Measurements from ENCODE around the gene PLCH2.

The PLCH2 gene

DNA sequence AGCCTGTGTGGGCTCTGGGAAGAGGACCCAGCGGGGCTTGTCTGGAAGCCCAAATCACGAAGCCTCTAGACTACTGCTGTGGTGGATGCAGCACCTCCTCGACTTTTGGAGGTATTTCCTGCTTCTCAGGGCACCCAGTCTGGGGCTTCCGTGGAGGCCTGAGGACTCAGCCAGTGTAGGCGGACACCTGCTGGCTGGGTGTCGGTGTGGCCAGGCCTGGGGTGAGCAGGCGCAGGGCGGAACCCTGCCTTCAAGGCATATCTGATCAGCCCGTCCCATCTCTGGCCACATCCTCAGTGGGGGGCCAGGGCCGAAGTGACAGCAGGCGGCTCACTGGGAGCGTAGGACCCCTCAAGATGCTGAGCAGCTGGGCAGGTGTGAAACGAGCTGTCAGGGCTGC is 6.9 kb downstream of the PLCH2 start:
- Mint-ChIP-seq H3K27ac (no peak overlapping the region), H3K4me3 (no peak overlapping the region), H3K27me3 (no peaks in the 10 kb centered on the region), H3K9me3 (peaks cover 5% of the 10 kb centered on the region), H3K4me1 (ENCODE audit: low read depth) (no peaks in the 10 kb centered on the region), H3K36me3 (ENCODE audit: low read depth) (no peaks in the 10 kb centered on the region)
- intact Hi-C loops (cut with micrococcal nuclease) = no loop called here

DNA sequence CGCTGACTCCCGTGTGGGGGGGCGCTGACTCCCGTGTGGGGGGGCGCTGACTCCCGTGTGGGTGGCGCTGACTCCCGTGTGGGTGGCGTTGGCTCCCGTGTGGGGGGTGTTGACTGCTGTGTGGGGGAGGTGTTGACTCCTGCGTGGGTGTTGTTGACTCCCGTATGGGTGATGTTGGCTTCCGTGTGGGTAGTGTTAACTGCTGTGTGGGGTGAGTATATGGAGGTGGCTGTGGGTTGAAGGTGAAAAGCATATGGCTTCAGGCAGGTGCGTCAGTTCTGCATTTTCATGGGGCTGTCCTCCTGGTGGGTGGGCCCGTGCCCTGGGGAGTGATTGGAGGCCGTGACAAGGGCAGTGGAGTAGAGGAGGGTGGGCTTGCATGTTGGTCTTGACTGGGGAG is 7.9 kb downstream of the PLCH2 start:
- H3K27me3 Mint-ChIP-seq = no peaks in the 10 kb centered on the region
- intact Hi-C loops (cut with micrococcal nuclease) = no loop called here
- H3K27ac Mint-ChIP-seq = no peak overlapping the region
- no peaks in the 10 kb centered on the region for H3K36me3 Mint-ChIP-seq (ENCODE audit: low read depth)
- H3K9me3 Mint-ChIP-seq = peaks cover 14% of the 10 kb centered on the region
- H3K4me3 Mint-ChIP-seq = no peak overlapping the region
- no peaks in the 10 kb centered on the region for H3K4me1 Mint-ChIP-seq (ENCODE audit: low read depth)

DNA sequence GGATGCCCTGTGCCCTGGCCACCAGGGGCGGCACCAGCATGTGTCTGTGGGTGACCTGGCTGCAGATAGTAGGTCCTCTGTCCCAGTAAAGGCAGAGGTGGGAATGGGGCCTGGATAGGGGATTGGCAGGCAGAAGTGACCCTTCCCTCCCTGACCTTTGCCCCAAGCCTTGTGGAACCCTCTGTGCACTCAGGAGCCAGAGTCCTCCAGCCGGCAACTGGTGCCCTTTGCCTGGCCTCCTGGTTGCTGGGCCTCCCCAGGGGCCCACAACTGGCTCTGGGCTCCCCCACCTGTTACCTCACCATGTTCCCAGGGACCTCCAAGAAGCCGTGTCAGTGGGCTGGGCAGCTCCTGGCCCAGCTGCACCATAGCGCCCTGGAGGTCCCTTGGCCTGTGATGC is 10.0 kb downstream of the PLCH2 start:
- Mint-ChIP-seq H3K27ac (no peak overlapping the region), H3K9me3 (peaks cover 17% of the 10 kb centered on the region), H3K4me3 (no peak overlapping the region), H3K36me3 (ENCODE audit: low read depth) (no peaks in the 10 kb centered on the region), H3K4me1 (ENCODE audit: low read depth) (no peaks in the 10 kb centered on the region), H3K27me3 (no peaks in the 10 kb centered on the region)
- intact Hi-C loops (cut with micrococcal nuclease) = no loop called here

DNA sequence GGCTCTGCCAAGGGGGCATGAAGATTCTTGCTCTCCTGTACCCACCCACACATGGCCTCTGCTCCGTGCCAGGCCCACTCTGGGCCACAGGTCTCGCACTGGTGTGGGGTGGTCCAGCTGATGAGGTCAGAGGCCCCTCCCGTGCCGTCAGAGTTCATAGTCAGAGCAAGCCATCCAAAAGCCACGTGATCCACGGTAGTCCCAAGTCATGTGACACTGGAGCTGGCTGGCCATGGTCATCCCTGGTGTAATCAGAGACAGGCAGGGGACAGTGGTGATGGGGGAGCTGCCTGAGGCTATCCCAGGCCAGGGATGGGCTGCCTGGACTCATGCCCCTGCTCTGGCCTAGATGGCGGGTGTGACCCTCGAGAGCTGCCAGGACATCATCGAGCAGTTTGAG is 10.5 kb downstream of the PLCH2 start:
- intact Hi-C loops (cut with micrococcal nuclease) = no loop called here
- H3K27ac Mint-ChIP-seq = no peak overlapping the region
- no peaks in the 10 kb centered on the region for H3K36me3 Mint-ChIP-seq (ENCODE audit: low read depth)
- peaks cover 17% of the 10 kb centered on the region for H3K9me3 Mint-ChIP-seq
- H3K4me3 Mint-ChIP-seq = no peak overlapping the region
- H3K27me3 Mint-ChIP-seq = no peaks in the 10 kb centered on the region
- no peaks in the 10 kb centered on the region for H3K4me1 Mint-ChIP-seq (ENCODE audit: low read depth)

DNA sequence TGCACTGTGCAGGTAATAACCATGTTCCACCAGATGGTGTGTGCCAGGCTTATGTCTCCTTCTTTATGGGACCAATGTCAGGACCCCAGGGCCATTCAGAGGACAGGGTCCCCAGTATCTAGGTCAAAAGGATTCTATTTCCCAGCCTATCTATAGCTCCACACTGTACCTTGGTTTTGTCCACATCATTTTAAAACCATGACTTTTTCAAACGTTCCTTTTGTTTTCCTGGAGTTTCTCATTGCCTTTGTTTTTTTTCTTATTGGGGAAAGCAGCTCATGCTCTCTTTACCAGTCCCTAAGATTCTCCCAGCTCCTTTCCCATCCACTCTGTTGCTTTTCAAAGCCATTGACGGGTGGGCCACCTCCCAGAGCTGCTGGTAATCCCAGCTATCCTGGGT is 12.6 kb downstream of the PLCH2 start:
- intact Hi-C loops (cut with micrococcal nuclease) = no loop called here
- Mint-ChIP-seq H3K4me1 (ENCODE audit: low read depth) (no peaks in the 10 kb centered on the region), H3K9me3 (peaks cover 17% of the 10 kb centered on the region), H3K27me3 (peaks cover 3% of the 10 kb centered on the region), H3K27ac (no peak overlapping the region), H3K4me3 (no peak overlapping the region), H3K36me3 (ENCODE audit: low read depth) (no peaks in the 10 kb centered on the region)

DNA sequence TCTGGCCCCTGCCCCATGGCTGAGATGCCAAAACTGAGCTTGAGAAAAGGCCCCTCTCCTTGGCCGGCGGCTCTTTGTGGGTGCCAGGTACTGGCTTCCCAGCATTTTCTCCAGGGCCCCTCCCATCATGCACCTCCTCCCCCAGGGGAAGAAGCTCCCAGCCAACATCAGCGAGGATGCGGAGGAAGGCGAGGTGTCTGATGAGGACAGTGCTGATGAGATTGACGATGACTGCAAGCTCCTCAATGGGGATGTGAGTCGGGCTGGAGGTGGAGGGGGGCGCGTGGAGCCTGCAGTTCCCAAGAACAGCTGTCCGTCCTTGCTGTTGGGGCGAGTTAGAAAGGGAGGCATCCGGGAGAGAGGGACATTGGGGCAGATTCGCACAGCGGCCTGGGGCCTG is 13.5 kb downstream of the PLCH2 start:
- intact Hi-C loops (cut with micrococcal nuclease) = no loop called here
- Mint-ChIP-seq H3K4me1 (ENCODE audit: low read depth) (no peaks in the 10 kb centered on the region), H3K27ac (no peak overlapping the region), H3K4me3 (no peak overlapping the region), H3K36me3 (ENCODE audit: low read depth) (no peaks in the 10 kb centered on the region), H3K27me3 (peaks cover 7% of the 10 kb centered on the region), H3K9me3 (peaks cover 17% of the 10 kb centered on the region)

DNA sequence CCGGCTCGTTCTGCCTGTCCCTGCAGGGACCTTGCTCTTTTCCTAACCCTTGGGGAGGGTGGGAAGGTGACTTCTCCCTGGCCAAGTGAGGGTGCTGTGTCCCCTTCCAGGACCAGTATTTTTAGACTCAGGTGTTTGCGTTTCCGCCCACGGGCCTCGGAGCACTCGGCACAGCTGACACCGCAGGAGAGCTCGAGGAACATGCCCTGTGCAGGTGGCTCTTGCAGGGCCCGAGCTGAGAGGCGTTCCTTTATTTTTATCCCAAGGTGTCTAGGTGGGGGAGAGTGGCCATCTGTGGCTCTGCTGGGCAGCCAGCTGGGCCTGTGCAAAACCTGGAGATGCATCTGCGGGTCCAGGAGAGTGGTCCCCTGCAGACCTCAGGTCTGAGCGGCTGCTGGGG is 16.0 kb downstream of the PLCH2 start:
- Mint-ChIP-seq H3K4me1 (ENCODE audit: low read depth) (no peaks in the 10 kb centered on the region), H3K4me3 (no peak overlapping the region), H3K36me3 (ENCODE audit: low read depth) (no peaks in the 10 kb centered on the region), H3K27ac (no peak overlapping the region), H3K27me3 (peaks cover 7% of the 10 kb centered on the region), H3K9me3 (peaks cover 17% of the 10 kb centered on the region)
- intact Hi-C loops (cut with micrococcal nuclease) = no loop called here

DNA sequence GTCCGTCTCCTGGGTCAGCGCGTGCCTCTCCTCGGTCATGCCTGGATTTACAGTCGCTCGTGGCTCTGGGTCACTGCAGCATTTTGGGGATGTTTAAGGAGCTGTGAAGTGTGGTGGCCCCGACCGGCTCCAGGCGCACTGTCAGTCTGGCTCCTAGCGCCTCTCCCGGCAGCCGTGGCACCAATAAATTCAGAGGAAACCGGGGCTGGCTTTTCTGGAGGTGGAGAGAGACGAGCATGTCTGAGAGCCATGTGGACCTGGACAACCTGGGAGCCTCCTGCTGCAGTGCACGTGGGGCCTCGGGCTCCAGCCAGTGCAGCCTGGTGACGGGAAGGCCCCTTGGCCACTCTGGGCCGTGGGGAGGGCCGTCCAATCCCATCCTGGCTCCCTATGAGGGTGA is 17.1 kb downstream of the PLCH2 start:
- Mint-ChIP-seq H3K27ac (no peak overlapping the region), H3K36me3 (ENCODE audit: low read depth) (no peaks in the 10 kb centered on the region), H3K4me1 (ENCODE audit: low read depth) (no peaks in the 10 kb centered on the region), H3K27me3 (peaks cover 7% of the 10 kb centered on the region), H3K4me3 (no peak overlapping the region), H3K9me3 (peaks cover 10% of the 10 kb centered on the region)
- intact Hi-C loops (cut with micrococcal nuclease) = no loop called here

DNA sequence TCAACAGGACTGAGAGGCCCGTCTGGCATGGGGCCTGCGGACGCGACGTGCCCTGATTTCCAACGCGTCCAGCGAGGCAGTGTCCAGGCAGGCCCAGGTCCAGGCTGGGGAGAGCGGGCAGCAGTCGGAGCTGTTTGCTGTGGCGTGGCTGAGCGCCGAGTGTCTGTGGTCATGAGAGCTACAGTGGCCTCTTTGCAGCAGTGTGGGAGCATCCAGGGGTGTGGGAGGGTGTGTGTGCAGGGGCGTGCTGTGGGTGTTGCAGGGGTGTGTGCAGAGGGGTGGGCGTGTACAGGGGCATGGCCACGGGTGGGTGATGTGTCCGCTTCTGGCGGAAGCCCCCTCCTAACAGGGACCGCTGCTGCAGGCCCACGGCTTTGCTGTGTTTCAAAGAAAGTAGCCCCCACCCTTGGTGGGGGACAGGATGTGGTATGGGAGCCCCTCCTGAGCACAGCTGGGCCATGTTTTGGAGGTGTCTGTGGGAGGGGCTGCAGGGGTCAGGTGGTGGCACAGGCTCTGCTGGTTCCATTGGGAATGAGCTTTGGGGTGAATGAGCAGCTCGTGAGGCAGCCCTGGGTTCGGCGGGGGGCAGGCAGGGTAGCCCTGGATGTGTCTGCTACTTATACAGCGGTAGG is 17.7 kb downstream of the PLCH2 start:
- Mint-ChIP-seq H3K4me1 (ENCODE audit: low read depth) (no peaks in the 10 kb centered on the region), H3K9me3 (peaks cover 5% of the 10 kb centered on the region), H3K36me3 (ENCODE audit: low read depth) (no peaks in the 10 kb centered on the region), H3K27me3 (peaks cover 7% of the 10 kb centered on the region), H3K4me3 (no peak overlapping the region), H3K27ac (no peak overlapping the region)
- intact Hi-C loops (cut with micrococcal nuclease) = no loop called here

DNA sequence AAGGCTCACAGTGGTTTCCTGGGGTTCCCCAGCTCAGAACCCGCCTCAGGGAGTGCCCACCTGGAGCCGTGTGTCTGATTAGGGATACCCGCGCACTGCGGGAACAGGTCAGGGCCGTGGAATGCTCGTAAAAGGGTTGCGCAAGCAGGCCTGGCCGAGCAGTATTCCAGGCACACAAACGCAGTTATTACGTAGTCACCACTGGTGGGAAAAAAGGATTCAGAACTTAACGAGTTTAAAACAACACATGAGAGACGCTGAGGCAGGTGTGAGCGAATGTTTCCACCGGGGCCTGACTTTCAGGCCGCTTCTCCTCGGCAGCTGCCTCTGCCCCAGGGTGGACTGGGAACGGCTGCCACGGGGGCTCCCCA is 18.2 kb downstream of the PLCH2 start:
- Mint-ChIP-seq H3K36me3 (ENCODE audit: low read depth) (no peaks in the 10 kb centered on the region), H3K4me1 (ENCODE audit: low read depth) (no peaks in the 10 kb centered on the region), H3K4me3 (no peak overlapping the region), H3K27ac (no peak overlapping the region), H3K27me3 (peaks cover 7% of the 10 kb centered on the region), H3K9me3 (no peaks in the 10 kb centered on the region)
- intact Hi-C loops (cut with micrococcal nuclease) = no loop called here

DNA sequence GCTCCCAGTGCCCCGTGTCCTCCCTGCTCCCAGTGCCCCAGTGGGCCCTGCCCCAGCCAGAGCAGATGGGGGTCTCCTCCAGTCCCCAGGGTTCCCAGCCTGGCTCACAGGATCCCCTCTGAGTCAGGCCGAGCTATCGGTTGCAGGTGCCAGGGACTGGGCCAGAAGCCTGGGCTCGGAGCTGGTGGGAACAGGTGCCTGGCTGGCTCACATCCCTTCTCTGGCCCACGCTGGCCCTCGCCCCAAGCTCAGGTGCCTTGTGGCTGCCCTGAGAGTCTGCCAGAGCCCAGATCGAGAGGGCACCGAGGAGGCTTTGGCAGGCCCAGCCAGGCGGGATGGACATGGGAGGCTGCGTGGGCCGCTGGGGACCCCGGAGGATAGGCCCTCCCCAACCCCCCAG is 18.9 kb downstream of the PLCH2 start:
- Mint-ChIP-seq H3K4me3 (no peak overlapping the region), H3K9me3 (no peaks in the 10 kb centered on the region), H3K27me3 (peaks cover 7% of the 10 kb centered on the region), H3K4me1 (ENCODE audit: low read depth) (peaks cover 5% of the 10 kb centered on the region), H3K27ac (no peak overlapping the region), H3K36me3 (ENCODE audit: low read depth) (no peaks in the 10 kb centered on the region)
- intact Hi-C loops (cut with micrococcal nuclease) = no loop called here

DNA sequence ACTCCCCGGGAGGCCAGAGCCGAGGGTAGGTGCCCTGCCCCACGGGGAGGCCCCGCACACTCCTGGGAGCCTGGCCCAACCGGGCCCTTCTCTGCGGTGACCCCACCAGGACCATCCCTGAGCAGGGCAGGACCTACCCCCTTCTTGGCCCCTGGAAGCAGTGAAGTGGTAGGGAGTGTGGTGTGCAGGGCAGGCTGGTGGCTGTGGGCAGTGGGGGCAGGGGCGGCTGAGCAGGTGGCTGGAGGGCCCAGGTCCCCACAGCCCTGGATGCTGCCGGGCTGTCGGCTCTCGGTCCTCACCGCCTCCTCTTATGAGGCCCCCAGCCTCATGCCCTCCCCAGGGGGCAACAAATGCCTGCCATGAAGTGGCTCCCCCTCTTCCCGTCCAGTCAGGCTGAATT is 19.5 kb downstream of the PLCH2 start:
- no peaks in the 10 kb centered on the region for H3K36me3 Mint-ChIP-seq (ENCODE audit: low read depth)
- no peak overlapping the region for H3K27ac Mint-ChIP-seq
- H3K4me1 Mint-ChIP-seq (ENCODE audit: low read depth) = peaks cover 10% of the 10 kb centered on the region
- H3K9me3 Mint-ChIP-seq = no peaks in the 10 kb centered on the region
- intact Hi-C loops (cut with micrococcal nuclease) = no loop called here
- H3K27me3 Mint-ChIP-seq = peaks cover 7% of the 10 kb centered on the region
- no peak overlapping the region for H3K4me3 Mint-ChIP-seq

DNA sequence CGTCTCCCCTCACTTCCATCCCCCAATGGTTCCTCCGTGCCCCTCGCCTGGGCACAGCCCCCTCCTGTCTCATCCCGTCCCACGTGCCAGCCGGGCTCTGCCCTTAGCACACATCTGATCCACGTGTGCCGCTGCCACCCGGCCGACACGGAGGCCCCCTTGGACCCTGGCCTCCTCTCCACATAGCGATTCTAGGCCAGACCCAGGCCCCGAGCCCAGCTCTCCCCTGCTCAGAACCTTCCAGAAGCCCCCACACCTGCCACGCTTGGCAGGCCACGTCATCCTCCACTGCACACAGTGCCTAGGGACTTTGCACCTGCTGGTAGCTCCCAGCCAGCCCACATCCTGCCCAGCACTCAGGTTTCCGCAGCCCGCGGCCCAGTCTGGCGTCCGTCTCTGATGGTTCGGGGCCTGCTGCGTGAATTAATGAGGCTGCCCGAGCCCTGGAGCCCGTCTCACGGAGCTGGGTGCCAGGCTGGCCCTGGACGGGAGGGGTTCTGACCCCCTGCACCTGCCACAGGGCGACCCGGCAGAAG is 20.1 kb downstream of the PLCH2 start:
- H3K27ac Mint-ChIP-seq = no peak overlapping the region
- H3K4me3 Mint-ChIP-seq = no peak overlapping the region
- H3K36me3 Mint-ChIP-seq (ENCODE audit: low read depth) = no peaks in the 10 kb centered on the region
- peaks cover 10% of the 10 kb centered on the region for H3K4me1 Mint-ChIP-seq (ENCODE audit: low read depth)
- peaks cover 7% of the 10 kb centered on the region for H3K27me3 Mint-ChIP-seq
- intact Hi-C loops (cut with micrococcal nuclease) = no loop called here
- H3K9me3 Mint-ChIP-seq = no peaks in the 10 kb centered on the region

DNA sequence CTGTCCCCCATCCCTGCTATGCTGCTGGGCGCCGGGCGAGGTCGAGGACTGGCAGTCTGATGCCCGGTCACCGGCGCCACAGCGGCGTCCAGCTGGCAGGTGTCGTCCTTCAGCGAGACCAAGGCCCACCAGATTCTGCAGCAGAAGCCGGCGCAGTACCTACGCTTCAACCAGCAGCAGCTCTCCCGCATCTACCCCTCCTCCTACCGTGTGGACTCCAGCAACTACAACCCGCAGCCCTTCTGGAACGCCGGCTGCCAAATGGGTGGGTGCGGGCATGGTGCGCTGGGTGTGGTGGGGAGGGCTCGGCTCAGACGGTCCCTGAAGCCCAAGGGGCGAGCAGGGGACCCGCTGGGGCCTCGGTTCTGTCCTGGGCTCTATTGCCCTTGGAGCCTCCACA is 20.7 kb downstream of the PLCH2 start:
- intact Hi-C loops (cut with micrococcal nuclease) = no loop called here
- Mint-ChIP-seq H3K9me3 (no peaks in the 10 kb centered on the region), H3K27me3 (peaks cover 7% of the 10 kb centered on the region), H3K27ac (no peak overlapping the region), H3K4me3 (no peak overlapping the region), H3K4me1 (ENCODE audit: low read depth) (peaks cover 10% of the 10 kb centered on the region), H3K36me3 (ENCODE audit: low read depth) (no peaks in the 10 kb centered on the region)

DNA sequence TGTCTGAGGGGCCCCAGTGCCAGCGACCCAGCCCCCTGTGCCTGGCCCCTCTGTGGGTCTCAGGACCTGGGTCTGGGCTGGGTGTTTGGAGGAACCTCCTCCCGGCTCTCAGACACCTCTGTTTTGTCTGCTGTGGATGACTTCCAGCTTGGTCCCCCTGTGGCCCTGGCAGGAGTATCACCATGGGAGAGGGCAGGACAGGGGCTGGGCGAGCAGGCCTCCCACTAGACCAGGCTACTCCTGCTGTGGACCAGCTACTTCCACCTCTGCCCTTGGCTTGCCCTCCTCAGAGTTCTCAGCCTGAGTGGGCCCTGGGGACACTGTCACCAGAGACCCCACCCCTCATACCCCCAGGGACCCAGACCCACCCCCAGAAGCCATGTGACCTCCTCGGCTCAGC is 21.8 kb downstream of the PLCH2 start:
- Mint-ChIP-seq H3K27me3 (peaks cover 7% of the 10 kb centered on the region), H3K4me1 (ENCODE audit: low read depth) (peaks cover 10% of the 10 kb centered on the region), H3K27ac (no peak overlapping the region), H3K36me3 (ENCODE audit: low read depth) (no peaks in the 10 kb centered on the region), H3K4me3 (no peak overlapping the region), H3K9me3 (no peaks in the 10 kb centered on the region)
- intact Hi-C loops (cut with micrococcal nuclease) = no loop called here

All from dendritic cell treated with granulocyte-macrophage colony-stimulating factor and Interleukin-4, amounts not matched to agents 40 ng/mL and 50 ng/mL, for 4 days (primary cell).